Mucosa of descending colon (tissue), 3 donors: ENCODE results near the gene STAU1. TPM values are rescaled to one million over a fixed set of nuclear protein-coding genes. Genes with fewer than 3 reads are reported as not detected.

Experiments
- ATAC-seq: fragments of 200-7000 bp; cut with Tn5 transposase; one replicate; pipeline ENCODE4 v1.9.1; 2020; ENCODE audit warnings: mild to moderate bottlenecking, moderate library complexity
- DNase-seq, 3 donors: peaks; one replicate each; pipeline ENCODE4 v3.0.0-alpha.2; 2020
- H3K36me3 ChIP-seq: fragments of 200-600 bp; one replicate; pipeline ENCODE4 v1.8.0; 2021; ENCODE audit warnings: low read depth, mild to moderate bottlenecking
- H3K4me1 ChIP-seq: fragments of 200-600 bp; one replicate; pipeline ENCODE4 v1.8.0; 2021; ENCODE audit warnings: low read depth, mild to moderate bottlenecking
- H3K4me3 ChIP-seq: fragments of 200-600 bp; one replicate; pipeline ENCODE4 v1.8.0; 2021; ENCODE audit warnings: mild to moderate bottlenecking
- H3K9me3 ChIP-seq: fragments of 200-600 bp; one replicate; pipeline ENCODE4 v1.8.0; 2021; ENCODE audit warnings: mild to moderate bottlenecking
- intact Hi-C, 2 donors: fragments of 100-400 bp; cut with DNase I in 1 of 2; cut with micrococcal nuclease in 1 of 2; formaldehyde crosslinking; loops; one replicate each; pipeline versions ENCODE4 v1.11.0 to v1.11.1; 2022; cut with DNase I, micrococcal nuclease
- long read RNA-seq, 2 donors: library from polyadenylated mRNA; unstranded; transcript quantifications; one replicate each; pipeline ENCODE4 v2.0.0, GENCODE V29; 2019 to 2021
- total RNA-seq, 3 donors: library from RNA; stranded (reverse); fragmentation: NEBNext Ultra II Directional in 2 of 3; extraction: Animal tissue kit (Norgen Biotek cat#: 25700) in 2 of 3; gene quantifications; one replicate each; pipeline versions ENCODE4 v1.2.1 to v1.2.4, GENCODE V29; 2021 to 2023
- TF ChIP-seq, protein P1 (sequence below): fragments of 200-600 bp; IDR thresholded peaks from one replicate; pipeline ENCODE4 v1.8.0; 2022; ENCODE audit warnings: antibody characterized with exemption, mild to moderate bottlenecking
- donor health status: DM: no; HTN: no; CAD: no; lungs with moderate emphysema.
- donor health status: DM: no; HTN: no; CAD: no.
- donor health status: DM: no; HTN: yes; CAD: no.

Gene STAU1, protein sequence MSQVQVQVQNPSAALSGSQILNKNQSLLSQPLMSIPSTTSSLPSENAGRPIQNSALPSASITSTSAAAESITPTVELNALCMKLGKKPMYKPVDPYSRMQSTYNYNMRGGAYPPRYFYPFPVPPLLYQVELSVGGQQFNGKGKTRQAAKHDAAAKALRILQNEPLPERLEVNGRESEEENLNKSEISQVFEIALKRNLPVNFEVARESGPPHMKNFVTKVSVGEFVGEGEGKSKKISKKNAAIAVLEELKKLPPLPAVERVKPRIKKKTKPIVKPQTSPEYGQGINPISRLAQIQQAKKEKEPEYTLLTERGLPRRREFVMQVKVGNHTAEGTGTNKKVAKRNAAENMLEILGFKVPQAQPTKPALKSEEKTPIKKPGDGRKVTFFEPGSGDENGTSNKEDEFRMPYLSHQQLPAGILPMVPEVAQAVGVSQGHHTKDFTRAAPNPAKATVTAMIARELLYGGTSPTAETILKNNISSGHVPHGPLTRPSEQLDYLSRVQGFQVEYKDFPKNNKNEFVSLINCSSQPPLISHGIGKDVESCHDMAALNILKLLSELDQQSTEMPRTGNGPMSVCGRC
- 10 to 100 TPM; 83.8 to 95.7 (median 91.0) TPM for total RNA-seq
- long read RNA-seq, donor 1, transcript STAU1-203 (13 exons, 3,211 nt) = major isoform, 58 of 145 reads
- long read RNA-seq, donor 1, transcript STAU1-206 (13 exons, 3,411 nt) = minor isoform, 6 of 145 reads
- long read RNA-seq, donor 1, partial matches to known transcripts = 57 of 145 reads
- long read RNA-seq, donor 1, other reads (novel, unspliced or antisense) = 19 of 145 reads
- long read RNA-seq, donor 2, partial matches to known transcripts = 37 of 48 reads
- long read RNA-seq, donor 2, other reads (novel, unspliced or antisense) = 6 of 48 reads

DNA sequence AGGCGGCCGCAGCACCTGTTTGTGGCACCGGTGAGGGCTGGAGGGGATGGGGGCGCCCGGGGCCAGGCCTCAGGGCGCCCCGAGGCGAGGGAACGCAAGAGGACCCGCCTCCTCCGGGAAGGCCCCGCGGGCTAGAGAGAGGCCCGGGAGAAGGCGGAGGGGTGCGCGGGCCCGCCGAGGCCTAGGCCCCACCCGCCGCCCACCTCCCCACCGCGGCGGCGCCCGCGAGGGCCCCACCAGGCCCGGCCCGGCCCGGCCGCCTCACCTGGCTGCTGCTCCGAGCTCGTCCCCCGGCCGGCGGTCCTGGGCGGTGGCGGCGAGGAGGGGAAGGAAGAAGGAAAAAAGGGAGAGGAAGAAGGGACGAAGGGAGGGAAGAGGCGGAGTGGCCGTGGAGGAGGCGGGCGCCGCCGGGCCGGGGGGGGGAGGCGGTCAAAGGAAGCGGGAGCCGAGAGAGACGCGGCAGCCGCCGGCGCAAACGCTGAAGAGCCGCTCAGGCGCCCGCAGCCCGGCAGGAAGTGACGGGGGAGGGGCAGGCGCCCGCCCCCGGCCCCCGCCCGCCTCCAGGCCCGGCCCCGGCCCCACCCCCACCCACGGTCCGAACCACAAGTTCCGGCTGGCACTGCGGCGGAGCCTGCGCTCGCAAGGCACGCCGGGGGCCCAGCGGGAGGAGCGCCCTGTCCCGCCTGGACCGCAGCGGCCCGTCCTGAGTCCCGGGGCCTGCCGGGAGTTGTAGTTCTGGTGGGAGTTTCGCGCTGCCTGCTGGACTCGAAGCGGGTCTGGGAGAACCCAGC, at the start of gene STAU1:
Gene STAU1, minus strand, starts transcription at position 484 of the 791 bp plus-strand sequence. CDS start 22,133 bp downstream, outside the sequence.
- peaks cover 17% of the 10 kb centered on the region for H3K4me1 ChIP-seq
- intact Hi-C loops = no loop called here
- no peaks in the 10 kb centered on the region for H3K9me3 ChIP-seq
- ATAC-seq (peak; percentile 97), DNase-seq (peak; percentile 94 to 97 (median 96))
- TF ChIP-seq, protein P1, sequence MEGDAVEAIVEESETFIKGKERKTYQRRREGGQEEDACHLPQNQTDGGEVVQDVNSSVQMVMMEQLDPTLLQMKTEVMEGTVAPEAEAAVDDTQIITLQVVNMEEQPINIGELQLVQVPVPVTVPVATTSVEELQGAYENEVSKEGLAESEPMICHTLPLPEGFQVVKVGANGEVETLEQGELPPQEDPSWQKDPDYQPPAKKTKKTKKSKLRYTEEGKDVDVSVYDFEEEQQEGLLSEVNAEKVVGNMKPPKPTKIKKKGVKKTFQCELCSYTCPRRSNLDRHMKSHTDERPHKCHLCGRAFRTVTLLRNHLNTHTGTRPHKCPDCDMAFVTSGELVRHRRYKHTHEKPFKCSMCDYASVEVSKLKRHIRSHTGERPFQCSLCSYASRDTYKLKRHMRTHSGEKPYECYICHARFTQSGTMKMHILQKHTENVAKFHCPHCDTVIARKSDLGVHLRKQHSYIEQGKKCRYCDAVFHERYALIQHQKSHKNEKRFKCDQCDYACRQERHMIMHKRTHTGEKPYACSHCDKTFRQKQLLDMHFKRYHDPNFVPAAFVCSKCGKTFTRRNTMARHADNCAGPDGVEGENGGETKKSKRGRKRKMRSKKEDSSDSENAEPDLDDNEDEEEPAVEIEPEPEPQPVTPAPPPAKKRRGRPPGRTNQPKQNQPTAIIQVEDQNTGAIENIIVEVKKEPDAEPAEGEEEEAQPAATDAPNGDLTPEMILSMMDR = no peak
- peak within 1 kb of the TSS; percentile 91 for H3K4me3 ChIP-seq
- H3K36me3 ChIP-seq = no peaks in the 10 kb centered on the region

DNA sequence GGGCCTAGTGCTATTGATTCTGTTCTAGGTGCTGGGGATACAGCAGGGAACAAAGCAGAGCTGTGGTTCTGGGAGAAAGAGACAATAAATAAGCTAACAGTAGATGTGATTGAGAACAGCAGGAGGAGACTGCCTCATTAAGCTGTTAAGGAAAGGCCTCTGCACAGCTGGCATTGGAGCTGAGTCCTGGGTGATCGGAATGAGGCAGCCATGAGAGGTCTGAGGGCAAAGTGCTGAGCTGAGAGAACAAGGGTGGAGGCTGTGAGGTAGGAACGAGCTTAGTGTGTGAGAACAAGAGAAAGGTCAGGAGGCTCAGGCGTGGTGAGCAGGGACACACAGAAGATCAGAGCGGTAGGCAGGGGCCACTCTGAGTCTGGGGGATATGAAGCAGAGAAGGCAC, 49.4 kb upstream of the STAU1 start:
- H3K36me3 ChIP-seq = peaks cover 26% of the 10 kb centered on the region
- TF ChIP-seq, protein P1 = no peak
- H3K4me1 ChIP-seq = no peaks in the 10 kb centered on the region
- H3K4me3 ChIP-seq = no peak overlapping the region
- intact Hi-C loops = no loop called here
- peak; percentile 51 for ATAC-seq
- no peak for DNase-seq
- no peaks in the 10 kb centered on the region for H3K9me3 ChIP-seq

DNA sequence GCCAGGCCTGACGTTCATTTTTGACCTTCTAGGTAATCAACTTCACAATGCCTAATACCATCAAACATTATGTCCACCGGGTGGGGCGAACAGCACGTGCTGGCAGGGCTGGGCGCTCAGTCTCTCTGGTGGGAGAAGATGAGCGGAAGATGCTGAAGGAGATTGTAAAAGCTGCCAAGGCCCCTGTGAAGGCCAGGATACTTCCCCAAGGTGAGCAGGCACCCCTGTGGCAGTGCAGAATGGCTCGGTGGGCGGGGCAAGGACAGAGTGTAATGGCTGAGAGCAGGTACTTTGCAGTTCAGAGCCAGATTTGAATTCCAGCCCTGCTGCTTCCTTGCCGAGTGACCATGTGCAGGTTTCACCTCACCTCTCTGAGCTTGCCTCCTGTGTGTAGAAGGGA, 48.2 kb upstream of the STAU1 start:
- H3K36me3 ChIP-seq = peaks cover 20% of the 10 kb centered on the region
- TF ChIP-seq, protein P1 = no peak
- ATAC-seq = no peak
- DNase-seq = no peak
- no peaks in the 10 kb centered on the region for H3K9me3 ChIP-seq
- H3K4me3 ChIP-seq = no peak overlapping the region
- intact Hi-C loops = no loop called here
- no peaks in the 10 kb centered on the region for H3K4me1 ChIP-seq

DNA sequence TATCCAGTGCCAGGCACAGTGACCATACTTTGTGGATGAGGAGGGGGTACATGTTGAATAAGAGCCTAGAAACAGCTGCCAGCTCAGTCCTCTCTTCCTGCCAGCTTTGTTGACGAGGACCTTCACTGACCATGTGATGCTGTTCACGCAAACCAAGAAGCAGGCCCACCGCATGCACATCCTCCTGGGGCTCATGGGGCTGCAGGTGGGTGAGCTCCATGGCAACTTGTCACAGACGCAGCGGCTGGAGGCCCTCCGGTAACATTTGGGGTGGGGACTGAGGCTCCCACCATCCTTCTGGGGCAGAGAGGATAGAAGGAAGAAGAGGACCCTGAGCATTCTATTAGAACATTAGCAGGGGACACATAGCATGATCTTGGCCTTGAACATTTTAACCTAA, 46.7 kb upstream of the STAU1 start:
- intact Hi-C loops = no loop called here

DNA sequence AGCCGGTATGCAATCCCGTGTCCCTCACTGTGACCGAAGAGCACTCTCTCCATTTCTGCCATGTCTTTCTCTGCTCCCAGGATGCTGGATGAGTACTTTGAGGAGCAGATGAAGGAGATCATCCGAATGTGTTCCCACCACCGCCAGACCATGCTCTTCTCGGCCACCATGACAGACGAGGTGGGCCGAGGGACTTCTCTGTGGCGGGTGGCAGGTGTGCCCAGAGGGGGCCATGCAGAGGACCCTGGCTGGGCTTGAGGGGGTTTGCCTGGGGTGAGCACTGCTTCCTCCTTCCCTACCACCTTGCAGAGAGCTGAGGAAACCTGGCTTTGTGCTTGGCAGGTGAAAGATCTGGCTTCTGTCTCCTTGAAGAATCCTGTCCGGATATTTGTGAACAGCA, 45.1 kb upstream of the STAU1 start:
- no peak for DNase-seq
- H3K9me3 ChIP-seq = no peaks in the 10 kb centered on the region
- no peak for ATAC-seq
- no peaks in the 10 kb centered on the region for H3K4me1 ChIP-seq
- intact Hi-C loops = no loop called here
- TF ChIP-seq, protein P1 = no peak
- H3K4me3 ChIP-seq = no peak overlapping the region
- H3K36me3 ChIP-seq = peaks cover 24% of the 10 kb centered on the region

More for the DNA sequence above, 46.7 kb upstream of the STAU1 start:
- H3K9me3 ChIP-seq = no peaks in the 10 kb centered on the region
- no peak for DNase-seq
- H3K36me3 ChIP-seq = peaks cover 20% of the 10 kb centered on the region
- ATAC-seq = no peak
- no peak overlapping the region for H3K4me3 ChIP-seq
- TF ChIP-seq, protein P1 = no peak
- no peaks in the 10 kb centered on the region for H3K4me1 ChIP-seq
